Prostate gland (tissue), 2 donors: ENCODE data around the gene SETBP1.

Experiments
- POLR2A ChIP-seq: fragments of 450-650 bp; IDR thresholded peaks from one replicate; pipeline ENCODE4 v1.6.1; 2016; ENCODE audit warnings: antibody characterized with exemption, mild to moderate bottlenecking
- POLR2AphosphoS5 ChIP-seq: sonication (generic); formaldehyde crosslinking; IDR thresholded peaks from one replicate; pipeline ENCODE4 v1.6.1; 2017; ENCODE audit warnings: antibody characterized with exemption
- TF ChIP-seq, protein P1 (sequence below), 4 experiments: fragments of 200-600 bp in 2 of 4; fragments of 450-650 bp in 2 of 4; sonication (generic) in 2 of 4; IDR thresholded peaks; 1 replicate in 3 of 4; 2 replicates in 1 of 4; pipeline ENCODE4 v1.5.1; 2016 to 2019; ENCODE audit warnings: antibody characterized with exemption in 4 of 4, mild to moderate bottlenecking in 2 of 4, moderate library complexity in 2 of 4

- TF ChIP-seq, protein P1, sequence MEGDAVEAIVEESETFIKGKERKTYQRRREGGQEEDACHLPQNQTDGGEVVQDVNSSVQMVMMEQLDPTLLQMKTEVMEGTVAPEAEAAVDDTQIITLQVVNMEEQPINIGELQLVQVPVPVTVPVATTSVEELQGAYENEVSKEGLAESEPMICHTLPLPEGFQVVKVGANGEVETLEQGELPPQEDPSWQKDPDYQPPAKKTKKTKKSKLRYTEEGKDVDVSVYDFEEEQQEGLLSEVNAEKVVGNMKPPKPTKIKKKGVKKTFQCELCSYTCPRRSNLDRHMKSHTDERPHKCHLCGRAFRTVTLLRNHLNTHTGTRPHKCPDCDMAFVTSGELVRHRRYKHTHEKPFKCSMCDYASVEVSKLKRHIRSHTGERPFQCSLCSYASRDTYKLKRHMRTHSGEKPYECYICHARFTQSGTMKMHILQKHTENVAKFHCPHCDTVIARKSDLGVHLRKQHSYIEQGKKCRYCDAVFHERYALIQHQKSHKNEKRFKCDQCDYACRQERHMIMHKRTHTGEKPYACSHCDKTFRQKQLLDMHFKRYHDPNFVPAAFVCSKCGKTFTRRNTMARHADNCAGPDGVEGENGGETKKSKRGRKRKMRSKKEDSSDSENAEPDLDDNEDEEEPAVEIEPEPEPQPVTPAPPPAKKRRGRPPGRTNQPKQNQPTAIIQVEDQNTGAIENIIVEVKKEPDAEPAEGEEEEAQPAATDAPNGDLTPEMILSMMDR (IDR thresholded peaks at IDR 0.05) = no peak
- TF ChIP-seq POLR2A (no peak), POLR2AphosphoS5 (no peak)
Measured at GRCh38 chr18:44709307-44710126, 28.8 kb downstream of the SETBP1 start.
